ENCODE data around the gene MRLN. TPM values are rescaled to one million over a fixed set of nuclear protein-coding genes. Genes with fewer than 3 reads are reported as not detected.

The MRLN gene
- total and polyA plus RNA-seq, 2 donors (not counting 1 experiment from before 2014, with no cell fraction given): not detected

GRCh38 chr10:59706851-59707797 is 46.1 kb downstream of the MRLN start:
- no peak overlapping the region for H3K27ac ChIP-seq (ENCODE audit: insufficient read depth, low read length)
- H3K4me1 ChIP-seq (ENCODE audit: control insufficient read depth, extremely low read depth, insufficient read depth, low read length): no peaks in the 10 kb centered on the region
- H3K9me3 ChIP-seq (ENCODE audit: control insufficient read depth, insufficient read depth, low read depth, low read length): no peaks in the 10 kb centered on the region
- no peak for TF ChIP-seq EZH2 (IDR thresholded peaks at IDR 0.05; ENCODE audit: low read length, missing control alignments)
- TF ChIP-seq CTCF (conservative IDR thresholded peaks at IDR 0.05 in 1 of 2, IDR thresholded peaks at IDR 0.05 in 1 of 2; ENCODE audit: low read depth in 1 of 2, low read length in 2 of 2): no peak
- no peaks in the 10 kb centered on the region for H3K36me3 ChIP-seq (ENCODE audit: control insufficient read depth, insufficient read depth, low read length)
- H3K4me3 ChIP-seq (replicated peaks in 1 of 4; ENCODE audit: control extremely low read depth in 1 of 4, insufficient read depth in 1 of 4, low read depth in 3 of 4, low read length in 4 of 4): no peak overlapping the region
- H3K79me2 ChIP-seq (ENCODE audit: control insufficient read depth, insufficient read depth, low read length): no peaks in the 10 kb centered on the region
- no peak for DNase-seq (ENCODE audit: low read depth in 2 of 2)
- no peak overlapping the region for H3K4me2 ChIP-seq (ENCODE audit: extremely low read depth, insufficient read depth, low read length)
- no peaks in the 10 kb centered on the region for H4K20me1 ChIP-seq (ENCODE audit: control insufficient read depth, extremely low read depth, insufficient read depth, low read length)
- no peak overlapping the region for H3K9ac ChIP-seq (ENCODE audit: insufficient read depth, low read length)
- H2AFZ ChIP-seq (ENCODE audit: low read length): no peak overlapping the region
- peaks cover 22% of the 10 kb centered on the region for H3K27me3 ChIP-seq (ENCODE audit: control insufficient read depth, insufficient read depth, low read length)

GRCh38 chr10:59705931-59706330 is 47.3 kb downstream of the MRLN start:
- no peak overlapping the region for H2AFZ ChIP-seq (ENCODE audit: low read length)

More at GRCh38 chr10:59705931-59706330, 47.3 kb downstream of the MRLN start:
- no peak overlapping the region for H3K9ac ChIP-seq (ENCODE audit: insufficient read depth, low read length)
- H4K20me1 ChIP-seq (ENCODE audit: control insufficient read depth, extremely low read depth, insufficient read depth, low read length): no peaks in the 10 kb centered on the region
- TF ChIP-seq EZH2 (IDR thresholded peaks at IDR 0.05; ENCODE audit: low read length, missing control alignments) (no peak), CTCF (conservative IDR thresholded peaks at IDR 0.05 in 1 of 2, IDR thresholded peaks at IDR 0.05 in 1 of 2; ENCODE audit: low read depth in 1 of 2, low read length in 2 of 2) (no peak)
- no peaks in the 10 kb centered on the region for H3K4me1 ChIP-seq (ENCODE audit: control insufficient read depth, extremely low read depth, insufficient read depth, low read length)
- H3K4me3 ChIP-seq (replicated peaks in 1 of 4; ENCODE audit: control extremely low read depth in 1 of 4, insufficient read depth in 1 of 4, low read depth in 3 of 4, low read length in 4 of 4): no peak overlapping the region
- no peak overlapping the region for H3K4me2 ChIP-seq (ENCODE audit: extremely low read depth, insufficient read depth, low read length)
- no peaks in the 10 kb centered on the region for H3K79me2 ChIP-seq (ENCODE audit: control insufficient read depth, insufficient read depth, low read length)
- H3K9me3 ChIP-seq (ENCODE audit: control insufficient read depth, insufficient read depth, low read depth, low read length): no peaks in the 10 kb centered on the region
- peaks cover 15% of the 10 kb centered on the region for H3K27me3 ChIP-seq (ENCODE audit: control insufficient read depth, insufficient read depth, low read length)
- no peaks in the 10 kb centered on the region for H3K36me3 ChIP-seq (ENCODE audit: control insufficient read depth, insufficient read depth, low read length)
- no peak for DNase-seq (ENCODE audit: low read depth in 2 of 2)
- no peak overlapping the region for H3K27ac ChIP-seq (ENCODE audit: insufficient read depth, low read length)

Data from fibroblast of lung (primary cell).